ENCODE data around the gene GRK5. TPM values are rescaled to one million over a fixed set of nuclear protein-coding genes. Genes with fewer than 3 reads are reported as not detected.

Gene GRK5
- total RNA-seq, 1 experiment from 2014 or later, result 1.2 TPM

DNA sequence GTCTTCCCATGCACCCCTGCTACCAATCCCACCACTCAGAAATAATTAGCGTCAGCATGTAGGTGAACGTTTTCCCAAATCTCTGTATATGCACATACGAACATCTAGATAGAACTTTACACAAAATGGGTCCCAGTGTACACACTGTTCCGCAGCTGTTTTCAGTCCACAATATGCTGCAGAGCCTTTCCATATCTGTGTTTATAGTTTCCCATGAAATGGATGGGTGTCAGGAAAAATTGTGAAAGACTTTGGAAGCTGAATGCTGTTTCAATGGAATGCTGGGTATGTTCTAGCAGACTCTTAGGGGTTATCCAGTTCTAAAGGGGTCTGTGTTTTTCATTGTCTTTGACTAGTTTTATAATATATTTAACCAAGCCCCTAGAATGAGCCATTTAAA is 13.8 kb downstream of the GRK5 start:
- no peaks in the 10 kb centered on the region for H4K20me1 ChIP-seq (ENCODE audit: control insufficient read depth, insufficient read depth, insufficient read length)
- H2AK5ac ChIP-seq (ENCODE audit: insufficient read length, low read length), result no peak overlapping the region
- no peak overlapping the region for H2AFZ ChIP-seq (ENCODE audit: low read length)
- no peak overlapping the region for H3K18ac ChIP-seq (ENCODE audit: insufficient read length, low read depth, low read length)
- Mint-ChIP-seq H3K4me1 (peaks cover 24 to 29% of the 10 kb centered on the region in 2 experiments), H3K27ac (no peak overlapping the region), H3K27me3 (ENCODE audit: low read depth) (no peaks in the 10 kb centered on the region), H3K4me3 (no peak overlapping the region), H3K9me3 (no peaks in the 10 kb centered on the region; a peak in 1 of 5 replicates), H3K36me3 (ENCODE audit: insufficient read depth in 1 of 3, low read depth in 3 of 3) (no peaks in the 10 kb centered on the region)
- no peak overlapping the region for H3K4ac ChIP-seq (ENCODE audit: low read depth, low read length)
- no peaks in the 10 kb centered on the region for H3K27me3 ChIP-seq (ENCODE audit: insufficient read depth, low read length)
- H4K5ac ChIP-seq (ENCODE audit: insufficient read length, low read depth, low read length), result no peak overlapping the region
- no peak overlapping the region for H3K14ac ChIP-seq (ENCODE audit: insufficient read depth, low read length)
- H3K79me1 ChIP-seq (ENCODE audit: insufficient read depth, low read depth, low read length, poor library complexity, severe bottlenecking), result no peaks in the 10 kb centered on the region
- H2BK12ac ChIP-seq (ENCODE audit: insufficient read length, low read depth, low read length), result no peak overlapping the region
- no peaks in the 10 kb centered on the region for H3K79me2 ChIP-seq (ENCODE audit: insufficient read depth, low read length)
- no peak for DNase-seq
- no peak for TF ChIP-seq CTCF (conservative IDR thresholded peaks at IDR 0.05)
- no peak overlapping the region for H3K56ac ChIP-seq (ENCODE audit: insufficient read length, low read depth, low read length)
- no peak overlapping the region for H4K91ac ChIP-seq (ENCODE audit: insufficient read length, low read depth, low read length)
- H3K4me2 ChIP-seq (ENCODE audit: insufficient read depth, insufficient read length, low read length), result no peak overlapping the region
- H2BK20ac ChIP-seq (ENCODE audit: low read depth, low read length, poor library complexity, severe bottlenecking), result no peak overlapping the region
- no peak overlapping the region for H2BK15ac ChIP-seq (ENCODE audit: low read depth, low read length)
- no peak overlapping the region for H3K27ac ChIP-seq (ENCODE audit: insufficient read length, low read depth, low read length)
- no peak overlapping the region for H2BK120ac ChIP-seq (ENCODE audit: low read depth, low read length, poor library complexity, severe bottlenecking)
- no peak overlapping the region for H2BK5ac ChIP-seq (ENCODE audit: insufficient read length, low read length)
- no CpG with 5 or more reads among the region's 4 CpGs for WGBS (ENCODE audit: extremely low coverage, insufficient read length, low lambda C conversion rate)
- peaks cover 8% of the 10 kb centered on the region; the same call in 1 of the 2 replicates for H3K4me1 ChIP-seq (ENCODE audit: insufficient read depth, low read length)
- H3K9me3 ChIP-seq (ENCODE audit: control insufficient read depth, low read depth, low read length), result no peaks in the 10 kb centered on the region
- H3K23me2 ChIP-seq (ENCODE audit: insufficient read length, low read depth, low read length, poor library complexity, severe bottlenecking), result no peaks in the 10 kb centered on the region
- H4K8ac ChIP-seq (replicated peaks; ENCODE audit: insufficient read length, low read depth, low read length), result no peak overlapping the region
- no peak overlapping the region for H3K9ac ChIP-seq (ENCODE audit: extremely low read depth, insufficient read length, low read length)
- no peak overlapping the region for H3T11ph ChIP-seq (ENCODE audit: low read length)
- no peak overlapping the region for H3K23ac ChIP-seq (ENCODE audit: insufficient read length, low read depth, low read length)

Measured in H9 (cell line).